GM21526 (cell line): Measurements from ENCODE around the gene ST6GAL1.

Experiments
- ATAC-seq: cut with Tn5 transposase; IDR thresholded peaks from one replicate; pipeline ENCODE4 v1.9.1; 2021; ENCODE audit warnings: moderate library complexity; ENCODE audit not compliant: unreplicated experiment, low FRiP score

ST6GAL1 gene

GRCh38 chr3:187072102-187072501 lies 141.8 kb downstream of the ST6GAL1 start:
- ATAC-seq: no peak

GRCh38 chr3:187072511-187072910 lies 142.2 kb downstream of the ST6GAL1 start:
- ATAC-seq: no peak

- ATAC-seq: no peak
These were observed 143.3 kb downstream of the ST6GAL1 start for GRCh38 chr3:187073581-187074098.

- ATAC-seq: no peak
These were observed 144.5 kb downstream of the ST6GAL1 start for GRCh38 chr3:187074846-187075245.

GRCh38 chr3:187076297-187076696 lies 146.0 kb downstream of the ST6GAL1 start:
- no peak for ATAC-seq

GRCh38 chr3:187077085-187077484 lies 146.8 kb downstream of the ST6GAL1 start:
- no peak for ATAC-seq

- no peak for ATAC-seq
These were observed 147.2 kb downstream of the ST6GAL1 start for GRCh38 chr3:187077537-187077936.

- ATAC-seq: no peak
These were observed 149.0 kb downstream of the ST6GAL1 start for GRCh38 chr3:187079090-187080022.

- no peak for ATAC-seq
These were observed 150.6 kb downstream of the ST6GAL1 start for GRCh38 chr3:187080799-187081450.

GRCh38 chr3:187082758-187083375 lies 152.5 kb downstream of the ST6GAL1 start:
- no peak for ATAC-seq

GRCh38 chr3:187084126-187084525 lies 153.8 kb downstream of the ST6GAL1 start:
- ATAC-seq: no peak

GRCh38 chr3:187084580-187084979 lies 154.3 kb downstream of the ST6GAL1 start:
- no peak for ATAC-seq

- no peak for ATAC-seq
These were observed 154.8 kb downstream of the ST6GAL1 start for GRCh38 chr3:187085021-187085666.

GRCh38 chr3:187085933-187086332 lies 155.6 kb downstream of the ST6GAL1 start:
- no peak for ATAC-seq

GRCh38 chr3:187086831-187087230 lies 156.5 kb downstream of the ST6GAL1 start:
- ATAC-seq: no peak

GRCh38 chr3:187088701-187089100 lies 158.4 kb downstream of the ST6GAL1 start:
- ATAC-seq: no peak

- ATAC-seq: no peak
These were observed 163.0 kb downstream of the ST6GAL1 start for GRCh38 chr3:187093320-187093719.

GRCh38 chr3:187098923-187099512 lies 168.7 kb downstream of the ST6GAL1 start:
- ATAC-seq: no peak

GRCh38 chr3:187101184-187102072 lies 171.1 kb downstream of the ST6GAL1 start:
- no peak for ATAC-seq
